GOT3 (cell line): ENCODE data around the gene TBX22.
"Not testable (repeated sequence)": the region's sequence is repeated elsewhere in the genome, so short reads cannot be mapped to it uniquely, and the experiment has no call there.

Source experiments
- DNase-seq: peaks from one replicate; lab custom pipeline; 2025; ENCODE audit warnings: mixed read lengths; lab: John Stamatoyannopoulos, UW

Gene TBX22, protein sequence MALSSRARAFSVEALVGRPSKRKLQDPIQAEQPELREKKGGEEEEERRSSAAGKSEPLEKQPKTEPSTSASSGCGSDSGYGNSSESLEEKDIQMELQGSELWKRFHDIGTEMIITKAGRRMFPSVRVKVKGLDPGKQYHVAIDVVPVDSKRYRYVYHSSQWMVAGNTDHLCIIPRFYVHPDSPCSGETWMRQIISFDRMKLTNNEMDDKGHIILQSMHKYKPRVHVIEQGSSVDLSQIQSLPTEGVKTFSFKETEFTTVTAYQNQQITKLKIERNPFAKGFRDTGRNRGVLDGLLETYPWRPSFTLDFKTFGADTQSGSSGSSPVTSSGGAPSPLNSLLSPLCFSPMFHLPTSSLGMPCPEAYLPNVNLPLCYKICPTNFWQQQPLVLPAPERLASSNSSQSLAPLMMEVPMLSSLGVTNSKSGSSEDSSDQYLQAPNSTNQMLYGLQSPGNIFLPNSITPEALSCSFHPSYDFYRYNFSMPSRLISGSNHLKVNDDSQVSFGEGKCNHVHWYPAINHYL

DNA sequence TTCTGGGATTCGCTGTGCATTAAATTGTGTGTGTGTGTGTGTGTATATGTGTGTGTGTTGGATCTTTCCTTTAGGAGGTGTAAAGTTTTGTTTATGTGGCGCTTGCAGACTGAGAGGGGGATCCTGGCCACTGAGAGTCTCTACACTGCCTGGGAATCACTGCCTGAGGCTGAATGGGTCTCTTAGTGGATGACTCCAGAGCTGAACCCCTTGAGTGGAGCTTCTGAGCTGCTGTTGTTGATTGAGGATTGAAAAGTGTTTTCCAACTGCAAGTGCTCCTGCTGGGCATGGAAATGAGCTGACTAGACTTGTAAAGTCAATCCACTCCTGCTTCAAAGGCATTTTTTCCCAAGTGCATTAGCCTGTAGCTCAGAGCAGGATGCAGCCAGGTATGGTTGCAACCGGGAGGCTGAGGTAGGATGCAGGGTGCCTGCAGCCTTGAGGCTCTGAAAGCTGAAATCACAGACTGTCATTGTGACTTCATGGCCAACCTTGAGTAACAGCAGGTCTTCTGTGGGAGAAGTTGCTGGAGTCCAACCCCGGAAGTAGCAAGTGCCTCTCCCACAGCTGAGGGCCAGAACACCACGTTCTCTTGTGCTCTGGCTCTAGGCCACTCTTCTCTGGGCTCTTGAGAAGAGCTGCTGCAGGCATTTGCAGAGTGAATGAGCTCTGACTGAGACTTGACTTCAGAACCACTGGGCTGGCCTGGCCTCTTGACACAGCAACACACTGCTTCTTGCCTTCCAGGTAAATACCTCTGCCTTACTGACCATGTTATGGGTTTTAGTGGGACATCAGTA, at the start of gene TBX22:
TBX22 (plus strand) TSS at position 613 of the 800 bp plus-strand sequence. CDS start 7,517 bp downstream, outside the sequence.
- no peak for DNase-seq

GRCh38 chrX:79975605-79976004, 38.9 kb upstream of the TBX22 start:
- DNase-seq = no peak

DNA sequence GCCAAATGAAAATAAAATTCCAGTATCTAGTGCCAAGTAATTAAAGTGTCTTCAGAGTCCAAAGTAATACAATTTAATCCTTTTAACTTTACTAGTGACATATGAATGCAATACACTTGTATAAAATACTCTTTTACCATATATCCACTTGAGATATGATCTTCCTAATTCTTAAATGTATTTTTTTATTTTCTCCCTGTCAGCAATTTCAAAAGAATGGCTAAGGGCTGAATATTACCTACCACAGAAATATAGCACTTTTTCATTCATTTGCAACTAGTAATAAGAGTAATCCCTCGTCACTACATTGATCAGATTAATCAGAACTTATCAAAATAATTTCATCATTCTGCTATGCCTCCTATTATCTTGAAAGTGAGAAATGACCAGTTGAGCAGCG, 10.1 kb upstream of the TBX22 start:
- DNase-seq = no peak

GRCh38 chrX:80011522-80011921, 3.0 kb upstream of the TBX22 start:
- DNase-seq = no peak

DNA sequence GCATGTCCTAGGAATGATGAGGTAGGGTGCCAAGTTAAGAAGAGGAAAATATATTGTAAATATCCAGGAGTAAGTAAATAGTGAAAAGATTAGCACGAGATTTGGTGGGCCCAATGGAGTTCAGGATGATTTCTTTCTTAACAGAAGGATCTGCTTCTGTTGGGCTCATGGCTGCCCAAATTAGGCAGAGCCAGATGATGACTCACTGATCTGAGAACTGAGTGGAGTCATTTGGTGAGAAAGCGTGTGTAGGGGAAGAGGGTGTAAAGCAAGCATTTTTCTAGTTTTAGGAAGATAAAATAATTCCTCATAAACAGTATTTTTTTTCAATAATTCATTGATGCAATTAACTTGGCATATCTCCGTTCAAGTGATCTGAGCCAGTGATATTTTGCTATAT, 1.6 kb downstream of the TBX22 start:
- no peak for DNase-seq

DNA sequence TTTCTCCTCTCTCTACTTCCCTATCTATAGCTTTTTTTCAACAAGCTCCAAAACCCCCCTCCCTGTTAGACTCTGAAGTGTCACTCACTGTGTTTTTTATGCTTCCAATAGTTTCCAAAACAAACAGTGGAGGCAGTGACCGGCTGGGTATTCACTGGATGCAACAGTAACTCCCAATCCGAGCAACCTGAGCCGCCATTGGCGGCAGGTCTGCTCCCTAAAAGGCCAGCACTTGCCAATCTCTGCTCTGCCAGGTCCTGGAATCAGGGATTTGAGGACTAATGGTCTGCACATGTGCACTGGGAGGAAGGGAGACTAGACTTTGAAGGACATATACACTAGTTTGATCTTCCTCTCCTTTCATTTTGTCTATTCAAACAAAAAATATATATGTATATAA, 7.1 kb downstream of the TBX22 start:
- peak; percentile 1 for DNase-seq

- DNase-seq = no peak
These were observed 7.9 kb downstream of the TBX22 start for GRCh38 chrX:80022363-80023031.

GRCh38 chrX:80026116-80026515, 11.6 kb downstream of the TBX22 start:
- no peak for DNase-seq

GRCh38 chrX:80066156-80066555, 51.6 kb downstream of the TBX22 start:
- DNase-seq = not testable (repeated sequence)

GRCh38 chrX:80075625-80076024, 61.1 kb downstream of the TBX22 start:
- not testable (repeated sequence) for DNase-seq
